ENCODE results near the gene CACNA2D2.

CACNA2D2 gene

DNA sequence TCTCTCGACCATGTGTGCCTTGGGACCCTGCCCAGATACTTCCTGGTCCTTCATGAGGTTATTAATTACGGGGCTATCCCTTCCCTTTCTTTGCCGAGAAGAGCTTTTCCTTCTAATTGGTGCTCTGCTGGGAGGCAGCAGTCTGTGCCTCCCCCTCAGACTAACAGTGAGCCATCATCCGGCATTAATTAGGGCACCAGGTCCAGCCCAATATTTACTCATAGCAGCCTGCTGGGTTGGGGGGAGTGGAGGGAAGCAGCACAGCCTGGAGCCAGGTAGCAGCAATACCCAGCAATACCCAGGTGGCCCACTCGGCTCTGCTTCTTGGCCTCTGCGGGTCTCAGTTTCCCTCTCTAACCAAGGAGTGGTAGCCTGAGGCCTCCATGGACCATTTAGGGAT, 20.1 kb downstream of the CACNA2D2 start:
- Histone ChIP-seq H3F3A (ENCODE audit: insufficient read depth, low read length) (no peaks in the 10 kb centered on the region), H3K36me3 (ENCODE audit: insufficient read depth, low read length) (no peaks in the 10 kb centered on the region), H3K4me3 (ENCODE audit: low read depth, low read length, poor library complexity, severe bottlenecking) (no peak overlapping the region), H3K4me2 (ENCODE audit: low read length) (no peak overlapping the region), H3K9ac (ENCODE audit: low read length) (no peak overlapping the region), H3K9me3 (ENCODE audit: low read length) (no peaks in the 10 kb centered on the region), H4K20me1 (ENCODE audit: insufficient read depth, low read length) (no peaks in the 10 kb centered on the region), H3K4me1 (ENCODE audit: insufficient read depth, low read length, severe bottlenecking) (no peaks in the 10 kb centered on the region), H3K27me3 (ENCODE audit: insufficient read depth, low read length) (0 out of 2 replicates have a peak, but pooled peaks cover 7% of the 10 kb centered on the region), H3K9me2 (ENCODE audit: low read depth, low read length) (no peaks in the 10 kb centered on the region), H2AFZ (ENCODE audit: low read length) (no peak overlapping the region), H3K79me2 (ENCODE audit: insufficient read depth, low read length) (no peaks in the 10 kb centered on the region), H3K27ac (ENCODE audit: low read depth, low read length, poor library complexity, severe bottlenecking) (no peak overlapping the region)
- no peak for TF ChIP-seq EZH2 (IDR thresholded peaks at IDR 0.05; ENCODE audit: borderline replicate concordance, low read length)
- TF ChIP-seq, protein P1, sequence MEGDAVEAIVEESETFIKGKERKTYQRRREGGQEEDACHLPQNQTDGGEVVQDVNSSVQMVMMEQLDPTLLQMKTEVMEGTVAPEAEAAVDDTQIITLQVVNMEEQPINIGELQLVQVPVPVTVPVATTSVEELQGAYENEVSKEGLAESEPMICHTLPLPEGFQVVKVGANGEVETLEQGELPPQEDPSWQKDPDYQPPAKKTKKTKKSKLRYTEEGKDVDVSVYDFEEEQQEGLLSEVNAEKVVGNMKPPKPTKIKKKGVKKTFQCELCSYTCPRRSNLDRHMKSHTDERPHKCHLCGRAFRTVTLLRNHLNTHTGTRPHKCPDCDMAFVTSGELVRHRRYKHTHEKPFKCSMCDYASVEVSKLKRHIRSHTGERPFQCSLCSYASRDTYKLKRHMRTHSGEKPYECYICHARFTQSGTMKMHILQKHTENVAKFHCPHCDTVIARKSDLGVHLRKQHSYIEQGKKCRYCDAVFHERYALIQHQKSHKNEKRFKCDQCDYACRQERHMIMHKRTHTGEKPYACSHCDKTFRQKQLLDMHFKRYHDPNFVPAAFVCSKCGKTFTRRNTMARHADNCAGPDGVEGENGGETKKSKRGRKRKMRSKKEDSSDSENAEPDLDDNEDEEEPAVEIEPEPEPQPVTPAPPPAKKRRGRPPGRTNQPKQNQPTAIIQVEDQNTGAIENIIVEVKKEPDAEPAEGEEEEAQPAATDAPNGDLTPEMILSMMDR (IDR thresholded peaks at IDR 0.05; ENCODE audit: low read length), result no peak

- Histone ChIP-seq H3K9ac (ENCODE audit: low read length) (no peak overlapping the region), H3F3A (ENCODE audit: insufficient read depth, low read length) (no peaks in the 10 kb centered on the region), H3K27me3 (ENCODE audit: insufficient read depth, low read length) (0 out of 2 replicates have a peak, but pooled peaks cover 7% of the 10 kb centered on the region), H3K9me3 (ENCODE audit: low read length) (no peaks in the 10 kb centered on the region), H3K9me2 (ENCODE audit: low read depth, low read length) (no peaks in the 10 kb centered on the region), H3K4me2 (ENCODE audit: low read length) (no peak overlapping the region), H4K20me1 (ENCODE audit: insufficient read depth, low read length) (no peaks in the 10 kb centered on the region), H3K27ac (ENCODE audit: low read depth, low read length, poor library complexity, severe bottlenecking) (no peak overlapping the region), H3K4me3 (ENCODE audit: low read depth, low read length, poor library complexity, severe bottlenecking) (no peak overlapping the region), H3K36me3 (ENCODE audit: insufficient read depth, low read length) (no peaks in the 10 kb centered on the region), H2AFZ (ENCODE audit: low read length) (no peak overlapping the region), H3K79me2 (ENCODE audit: insufficient read depth, low read length) (no peaks in the 10 kb centered on the region), H3K4me1 (ENCODE audit: insufficient read depth, low read length, severe bottlenecking) (no peaks in the 10 kb centered on the region)
- no peak for TF ChIP-seq EZH2 (IDR thresholded peaks at IDR 0.05; ENCODE audit: borderline replicate concordance, low read length)
- TF ChIP-seq, protein P1 (IDR thresholded peaks at IDR 0.05; ENCODE audit: low read length), result no peak
Measured at GRCh38 chr3:50481992-50482391, 21.4 kb downstream of the CACNA2D2 start.

DNA sequence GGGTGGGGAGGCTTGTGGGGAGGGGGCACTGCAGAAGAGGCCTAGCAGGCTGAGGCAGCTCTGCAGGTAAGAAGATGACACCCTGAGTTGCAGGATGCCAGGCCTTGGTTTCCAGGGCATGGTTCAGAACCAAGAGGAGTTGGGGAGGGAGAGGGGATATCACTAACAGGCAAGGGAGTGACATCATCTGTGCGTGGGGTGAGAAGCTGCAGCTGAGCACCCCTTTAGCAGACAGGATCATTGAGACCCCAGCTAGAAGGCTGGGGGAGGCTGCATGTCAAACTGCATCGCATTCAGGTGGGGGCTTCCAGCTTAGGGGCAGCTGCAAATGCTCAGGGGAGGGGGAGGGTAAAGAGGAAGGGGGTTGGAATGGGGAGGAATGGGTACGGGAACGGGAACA, 23.0 kb downstream of the CACNA2D2 start:
- Histone ChIP-seq H3K79me2 (ENCODE audit: insufficient read depth, low read length) (no peaks in the 10 kb centered on the region), H3K9ac (ENCODE audit: low read length) (no peak overlapping the region), H3K36me3 (ENCODE audit: insufficient read depth, low read length) (no peaks in the 10 kb centered on the region), H3K9me3 (ENCODE audit: low read length) (no peaks in the 10 kb centered on the region), H3K4me3 (ENCODE audit: low read depth, low read length, poor library complexity, severe bottlenecking) (no peak overlapping the region), H4K20me1 (ENCODE audit: insufficient read depth, low read length) (no peaks in the 10 kb centered on the region), H3K4me1 (ENCODE audit: insufficient read depth, low read length, severe bottlenecking) (no peaks in the 10 kb centered on the region), H3K27me3 (ENCODE audit: insufficient read depth, low read length) (0 out of 2 replicates have a peak, but pooled peaks cover 7% of the 10 kb centered on the region), H3K4me2 (ENCODE audit: low read length) (no peak overlapping the region), H3K9me2 (ENCODE audit: low read depth, low read length) (no peaks in the 10 kb centered on the region), H3F3A (ENCODE audit: insufficient read depth, low read length) (no peaks in the 10 kb centered on the region), H2AFZ (ENCODE audit: low read length) (no peak overlapping the region), H3K27ac (ENCODE audit: low read depth, low read length, poor library complexity, severe bottlenecking) (no peak overlapping the region)
- no peak for TF ChIP-seq EZH2 (IDR thresholded peaks at IDR 0.05; ENCODE audit: borderline replicate concordance, low read length)
- TF ChIP-seq, protein P1 (IDR thresholded peaks at IDR 0.05; ENCODE audit: low read length), result no peak

All from OCI-LY1 (cell line).